Stimulated activated CD8-positive, alpha-beta memory T cell treated with anti-CD3 and anti-CD28 coated beads, Interleukin-15, amount 100 ng/mL, for 48 hours (primary cell): ENCODE data around the gene HUS1.
"Not testable (repeated sequence)": the region's sequence is repeated elsewhere in the genome, so short reads cannot be mapped to it uniquely, and the experiment has no call there.

ENCODE experiments used
- DNase-seq, 2 donors: peaks; one replicate each; pipeline ENCODE4 v3.0.0-alpha.2; 2020; ENCODE audit warnings: low read depth in 2 of 2

Gene HUS1

DNA sequence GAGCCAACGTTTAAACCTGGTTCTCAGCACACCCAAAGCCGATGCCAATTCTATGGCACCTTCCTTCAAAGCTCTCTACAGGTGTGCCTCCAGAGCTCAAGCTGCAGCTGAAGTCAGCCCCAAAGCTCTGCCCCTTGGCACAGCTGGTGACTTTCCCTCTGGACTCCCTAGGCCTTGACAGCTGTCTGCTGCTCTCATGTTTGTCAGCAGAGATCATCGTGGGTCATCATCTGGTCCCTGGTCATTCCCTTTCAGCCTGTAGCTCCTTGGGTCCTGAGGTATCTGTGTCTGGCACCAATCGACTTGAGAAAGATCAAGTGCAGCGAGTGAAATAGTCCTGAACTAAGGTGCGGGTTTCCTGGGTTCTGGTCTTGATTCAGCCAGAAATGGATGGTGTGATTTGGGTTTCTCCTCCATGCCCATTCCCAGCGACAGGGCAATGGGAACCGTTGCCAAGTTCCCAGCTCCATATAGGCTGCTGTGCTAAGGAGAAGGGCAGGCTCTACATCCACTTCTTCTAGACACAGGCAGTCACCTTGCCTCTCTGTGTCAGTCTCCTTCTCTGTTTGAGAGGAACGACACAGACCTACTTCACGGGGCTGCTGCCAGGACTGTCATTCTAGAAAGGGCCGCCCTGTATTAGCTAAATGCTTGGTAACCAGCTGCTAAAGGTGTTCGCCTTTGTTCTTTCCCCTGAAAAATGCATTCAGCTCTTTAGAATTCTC is 34.7 kb downstream of the HUS1 start:
- no peak for DNase-seq

DNA sequence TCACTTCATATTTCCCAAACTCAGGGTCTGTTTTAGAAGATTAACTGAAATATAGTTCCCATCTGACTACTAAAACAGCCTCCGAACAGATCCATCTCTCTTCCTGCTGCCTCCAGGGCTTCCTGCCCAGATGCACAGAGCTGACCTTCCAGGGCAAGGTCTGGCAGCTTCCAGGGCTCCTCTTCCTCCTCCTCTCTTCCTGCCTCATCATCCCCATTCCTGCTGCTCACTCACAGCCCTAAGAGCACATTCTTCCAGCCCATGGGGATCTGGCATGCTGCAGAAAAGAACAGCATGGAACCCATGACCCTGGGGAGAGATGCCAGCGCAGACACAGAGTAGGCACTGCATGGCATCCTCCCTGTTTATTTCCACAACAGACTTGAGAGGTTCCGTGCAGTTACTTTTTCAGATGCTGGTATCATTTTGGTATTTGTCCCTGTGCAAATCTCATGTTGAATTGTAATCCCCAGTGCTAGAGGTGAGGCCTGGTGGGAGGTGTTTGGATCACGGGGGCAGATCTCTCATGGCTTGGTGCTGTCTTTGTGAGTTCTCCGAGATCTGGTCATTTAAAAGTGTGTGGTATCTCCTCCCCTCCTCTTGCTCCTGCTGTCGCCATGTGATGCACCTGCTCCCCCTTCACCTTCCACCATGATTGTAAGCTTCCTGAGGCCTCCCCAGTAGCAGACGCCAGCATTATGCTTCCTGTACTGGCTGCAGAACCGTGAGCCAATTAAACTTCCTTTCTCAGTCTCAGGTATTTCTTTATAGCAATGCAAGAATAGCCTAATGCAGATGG is 35.5 kb downstream of the HUS1 start:
- DNase-seq, result no peak

DNA sequence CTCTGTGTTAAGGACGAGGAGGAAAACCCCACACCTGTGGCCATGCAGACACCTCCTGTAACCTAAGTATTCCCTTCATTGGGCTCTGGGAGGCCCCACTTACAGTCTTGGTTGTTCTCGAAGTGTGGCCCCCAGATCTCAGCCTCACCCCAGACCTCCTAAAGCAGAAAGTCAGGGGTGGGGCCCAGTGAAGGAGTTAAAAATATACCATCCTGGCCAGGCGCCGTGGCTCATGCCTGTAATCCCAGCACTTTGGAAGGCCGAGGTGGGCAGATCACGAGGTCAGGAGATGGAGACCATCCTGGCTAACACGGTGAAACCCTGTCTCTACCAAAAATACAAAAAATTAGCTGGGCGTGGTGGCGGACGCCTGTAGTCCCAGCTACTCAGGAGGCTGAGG is 36.8 kb downstream of the HUS1 start:
- not testable (repeated sequence) for DNase-seq

DNA sequence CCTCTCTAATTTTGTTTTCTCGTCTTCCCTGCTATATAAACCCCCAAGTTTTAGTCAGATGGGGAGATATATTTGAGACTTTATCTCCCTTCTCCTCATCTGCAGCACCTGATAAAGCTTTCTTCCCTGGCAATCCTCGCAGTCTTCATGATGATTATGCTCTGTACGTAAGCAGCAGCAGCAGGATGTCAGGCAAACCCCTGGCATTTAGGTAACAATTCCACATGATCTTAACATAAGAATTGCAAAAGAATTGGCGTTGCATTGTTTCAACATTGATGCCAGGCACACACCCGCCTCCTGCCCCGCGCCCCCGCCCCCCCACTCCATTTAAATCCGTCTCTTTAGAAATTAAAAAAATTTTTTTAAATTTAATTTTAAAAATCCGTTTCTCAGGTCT is 37.3 kb downstream of the HUS1 start:
- no peak for DNase-seq

DNA sequence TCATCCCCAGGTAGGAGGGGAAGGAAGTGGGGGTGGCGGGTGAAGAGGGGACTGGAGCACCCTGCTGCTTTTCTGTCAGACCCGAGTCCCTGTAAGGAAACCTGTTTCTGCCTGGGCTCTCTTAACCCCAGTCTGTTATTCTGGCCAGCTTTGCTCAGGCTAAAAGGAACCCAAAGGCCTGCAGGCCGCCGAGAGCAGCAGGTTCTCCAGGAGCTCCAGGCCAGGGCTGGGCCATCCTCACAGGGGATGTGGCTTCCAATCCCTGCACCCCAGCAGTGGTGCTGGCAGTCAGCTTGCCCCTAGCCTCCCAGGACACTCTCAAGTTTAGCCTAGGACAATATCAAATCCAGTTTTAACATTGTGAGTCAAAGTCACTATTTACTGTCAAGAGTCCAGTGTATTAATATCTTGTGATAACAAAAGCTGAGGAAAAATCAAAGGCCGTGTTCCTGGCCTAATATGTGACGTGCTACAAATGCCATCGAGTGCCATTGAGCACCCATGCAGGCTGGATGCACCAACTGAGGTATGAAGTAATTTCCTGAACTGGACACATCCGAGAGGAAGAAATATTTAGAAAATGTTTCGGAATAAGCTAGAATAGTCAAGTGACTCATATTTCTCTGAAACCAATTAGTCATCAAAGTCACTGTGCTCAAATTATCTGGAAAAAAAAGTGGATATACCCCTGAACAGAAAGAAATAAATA is 38.1 kb downstream of the HUS1 start:
- DNase-seq, result no peak

DNA sequence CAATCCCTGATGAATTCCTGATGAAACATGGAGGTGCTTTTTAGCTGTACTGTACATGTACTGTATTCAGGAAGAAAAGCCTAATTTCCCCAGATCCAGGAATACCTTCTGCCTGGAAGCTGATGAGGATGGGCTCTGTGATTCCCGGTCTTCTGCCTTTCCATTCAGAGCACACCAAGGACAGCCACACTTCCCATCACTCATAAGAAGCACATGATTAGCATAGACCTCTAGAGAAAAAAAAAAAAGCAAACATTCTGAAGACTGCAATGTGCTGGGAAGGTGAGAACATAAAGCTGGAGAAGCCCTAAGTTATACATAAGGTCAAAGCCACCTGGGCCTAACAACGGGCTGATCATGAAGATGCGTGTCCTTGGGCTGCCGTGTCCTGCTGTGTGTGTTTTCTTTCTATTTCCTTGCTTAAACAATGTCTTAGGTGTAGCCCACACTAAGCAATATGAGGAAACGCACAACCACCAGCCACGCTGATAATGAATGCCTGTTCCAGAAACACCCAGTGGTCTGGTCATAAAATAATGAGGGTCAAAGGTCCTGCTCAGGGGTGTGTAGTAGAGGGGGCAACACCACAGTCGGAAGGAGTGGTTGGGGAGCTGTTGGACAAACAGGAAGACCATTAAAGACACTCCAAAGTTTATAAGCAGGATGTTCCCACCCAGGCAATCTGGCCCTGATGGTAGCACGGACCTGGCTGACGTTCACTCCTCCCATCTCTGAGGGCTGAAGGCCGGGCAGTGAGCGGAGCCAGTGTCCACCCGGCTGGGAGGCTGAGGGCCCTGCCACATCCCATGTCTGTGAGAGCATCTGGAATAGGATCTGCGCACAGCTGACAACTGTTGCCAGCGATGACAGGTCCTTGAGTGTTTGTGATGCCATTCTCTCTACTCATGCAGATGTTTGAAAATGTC is 39.1 kb downstream of the HUS1 start:
- no peak for DNase-seq

DNA sequence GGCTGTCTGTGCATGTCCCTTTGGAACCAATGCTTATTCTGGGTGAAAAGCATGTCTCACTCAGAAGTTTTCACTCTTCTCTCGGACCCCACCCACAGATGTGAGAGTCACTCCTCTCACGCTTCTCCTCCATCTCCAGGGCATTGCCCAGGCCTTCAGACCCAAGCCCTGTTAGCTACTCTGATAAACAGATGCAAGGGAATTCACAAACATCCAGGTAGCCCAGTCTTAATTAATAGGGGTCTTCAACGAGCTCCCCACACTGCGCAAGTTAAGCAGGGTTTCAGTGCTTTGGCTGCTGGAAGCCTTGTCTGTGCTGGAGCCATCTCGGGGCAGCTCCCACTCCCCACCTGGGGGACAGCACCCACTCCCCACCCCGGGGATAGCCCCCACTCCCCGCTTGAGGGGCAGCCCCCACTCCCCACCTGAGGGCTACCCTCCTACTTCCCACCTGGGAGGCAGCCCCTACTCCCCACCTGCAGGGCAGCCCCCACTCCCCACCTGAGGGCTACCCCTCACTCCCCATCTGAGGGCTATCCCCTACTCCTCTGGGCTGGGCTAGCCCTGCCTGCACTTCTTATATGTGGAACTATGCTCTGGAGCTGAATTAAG is 39.9 kb downstream of the HUS1 start:
- no peak for DNase-seq

DNA sequence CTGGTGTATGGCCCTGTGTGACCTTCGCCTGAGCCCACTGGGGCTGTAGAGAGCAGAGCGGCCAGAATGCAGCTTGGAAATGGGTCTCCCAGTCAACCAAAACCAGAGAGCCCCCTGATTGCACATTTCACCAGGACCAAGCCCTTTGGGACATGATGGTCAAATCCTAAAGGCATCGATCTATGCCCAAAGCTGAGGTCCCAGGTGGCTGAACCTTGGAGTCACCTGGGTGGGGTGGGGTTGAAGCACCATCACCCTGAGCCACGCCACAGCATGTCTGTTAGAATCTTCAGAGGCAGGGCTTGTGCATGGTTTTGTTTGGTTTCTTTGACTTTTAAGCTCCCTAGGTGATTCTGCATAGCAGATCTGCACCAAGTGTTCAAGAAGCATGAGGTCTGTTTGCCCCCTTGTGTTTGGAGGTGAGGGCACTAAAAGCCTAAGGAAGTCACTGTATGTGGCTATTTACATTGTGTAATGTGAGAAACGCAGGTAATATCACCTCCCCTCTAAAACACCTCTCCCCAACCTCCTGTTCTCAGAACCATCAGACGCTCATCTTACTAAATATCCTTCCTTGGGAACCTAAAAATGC is 40.7 kb downstream of the HUS1 start:
- no peak for DNase-seq

DNA sequence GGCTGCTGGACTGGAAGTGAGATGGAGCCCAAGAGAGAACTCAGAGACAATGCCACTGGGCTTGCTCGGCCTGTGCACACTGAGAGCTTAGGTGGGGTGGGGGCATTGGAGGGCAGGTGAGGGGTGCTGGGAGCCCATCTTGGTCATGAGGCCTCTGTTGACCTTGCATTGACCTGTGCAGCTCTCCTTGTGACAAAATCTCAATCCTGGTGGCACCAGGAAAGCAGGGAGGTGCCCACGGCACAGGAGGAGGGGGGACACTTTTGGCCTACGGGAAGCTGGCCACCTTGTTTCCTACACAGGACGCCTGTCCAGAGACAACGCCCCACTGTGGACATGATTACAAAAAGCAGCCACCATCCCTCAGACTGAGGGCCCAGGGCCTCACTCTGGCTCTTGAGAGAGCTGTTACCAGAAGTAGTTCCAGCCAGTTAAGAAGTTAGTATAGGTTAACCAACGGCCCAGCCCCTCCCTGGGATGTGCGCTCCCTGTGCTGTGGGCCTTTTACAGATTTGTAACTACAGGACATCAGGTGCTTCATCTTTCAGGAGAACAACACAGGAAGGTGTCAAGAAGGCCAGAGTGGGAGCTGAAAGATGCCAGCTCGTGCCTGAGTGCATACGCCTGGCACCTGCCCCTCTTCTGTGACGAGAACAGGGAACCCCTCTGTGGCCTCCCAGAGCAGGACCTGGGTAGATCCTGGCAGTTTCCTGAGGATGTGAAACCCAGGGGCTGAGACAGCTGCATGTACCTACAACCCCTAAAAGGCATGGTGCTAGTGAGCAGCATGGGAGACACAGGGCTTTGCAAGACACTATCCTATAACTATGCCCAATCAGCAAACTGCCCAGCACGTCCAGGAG is 41.5 kb downstream of the HUS1 start:
- DNase-seq, result no peak

DNA sequence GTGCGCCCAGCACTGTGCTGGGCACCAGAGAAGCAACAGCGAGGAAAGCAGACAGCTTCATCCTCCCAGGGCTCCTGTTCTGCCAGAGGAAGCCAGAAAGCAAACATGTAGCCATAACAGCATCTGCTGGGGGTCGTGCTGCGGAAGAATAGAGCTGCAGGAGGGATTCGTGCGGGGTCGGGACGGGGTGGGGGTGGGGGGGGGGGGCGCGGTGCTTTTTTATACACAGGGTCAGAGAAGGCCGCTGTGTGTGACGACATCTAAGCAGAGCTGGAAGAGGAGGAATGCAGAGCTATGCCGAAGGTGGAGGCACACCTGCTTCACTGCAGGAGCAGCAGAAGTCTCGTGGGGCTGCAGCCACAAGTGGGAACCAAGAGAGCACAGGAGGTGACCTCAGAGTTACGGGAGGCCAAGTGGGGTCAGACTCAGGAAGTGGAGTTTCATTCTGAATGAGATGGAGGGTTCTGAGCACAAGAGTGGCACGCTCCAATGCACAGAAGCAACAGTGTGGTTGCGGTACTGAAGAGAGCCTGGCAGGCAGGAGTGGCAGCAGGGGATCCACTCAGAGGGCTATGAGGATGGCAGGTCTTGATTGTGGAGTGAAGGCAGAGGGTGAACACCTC is 42.2 kb downstream of the HUS1 start:
- DNase-seq, result peak; percentile 30 to 38

DNA sequence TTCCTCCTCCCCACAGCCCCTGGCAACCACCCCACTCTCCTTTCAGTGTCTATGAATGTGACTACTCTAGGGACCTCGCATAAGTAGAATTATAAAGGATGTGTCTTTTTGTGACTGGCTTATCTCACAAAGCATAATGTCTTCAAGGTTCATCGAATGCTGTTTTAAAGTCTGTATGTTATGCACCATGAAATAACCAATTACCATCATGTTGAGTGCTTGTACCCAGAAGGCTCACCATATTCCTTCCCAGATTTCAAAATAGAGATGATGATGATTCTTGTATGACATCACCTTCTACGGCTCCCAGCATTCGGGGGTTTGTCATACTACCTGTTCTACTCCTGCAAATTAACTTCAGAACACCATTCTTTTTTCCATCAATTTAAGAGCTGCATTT is 43.1 kb downstream of the HUS1 start:
- DNase-seq, result no peak

DNA sequence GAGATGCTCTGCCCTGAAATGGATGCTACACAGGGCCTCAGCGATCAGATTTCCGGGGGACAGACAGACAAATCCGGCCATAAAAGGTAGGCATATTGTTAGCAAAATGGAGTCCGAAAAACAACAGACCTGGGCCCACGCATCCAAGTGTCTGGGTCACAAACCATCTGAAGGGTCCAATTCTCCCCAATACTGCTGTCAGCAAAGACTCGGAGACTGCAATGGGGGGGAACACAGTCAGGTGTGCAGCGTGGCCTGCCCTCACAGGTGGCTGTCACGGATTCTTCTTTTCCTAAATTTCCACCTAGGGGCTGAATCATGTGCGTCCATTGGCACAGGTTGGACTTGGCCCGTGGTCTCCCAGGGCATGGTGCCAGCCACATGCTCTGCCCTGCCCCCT is 44.1 kb downstream of the HUS1 start:
- DNase-seq, result no peak

DNA sequence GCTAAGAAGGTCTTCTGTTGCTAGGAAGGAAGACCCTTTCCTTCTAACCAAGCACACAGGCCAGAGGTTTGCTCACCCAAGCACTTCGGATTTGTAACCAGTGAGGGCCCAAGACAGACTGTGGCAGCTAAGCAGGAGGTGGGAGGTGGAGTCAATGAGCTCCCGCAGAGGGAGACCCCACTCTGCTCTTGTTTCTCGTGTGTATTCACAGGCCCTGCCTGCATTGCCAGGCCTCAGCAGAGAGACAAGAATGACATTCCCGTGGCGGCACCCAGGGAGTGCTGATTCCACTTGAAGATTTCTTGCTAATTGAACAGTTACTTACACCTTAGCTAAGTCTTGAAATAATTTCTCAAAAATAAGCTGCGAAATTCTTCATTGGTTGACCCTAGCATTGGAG is 44.6 kb downstream of the HUS1 start:
- no peak for DNase-seq

DNA sequence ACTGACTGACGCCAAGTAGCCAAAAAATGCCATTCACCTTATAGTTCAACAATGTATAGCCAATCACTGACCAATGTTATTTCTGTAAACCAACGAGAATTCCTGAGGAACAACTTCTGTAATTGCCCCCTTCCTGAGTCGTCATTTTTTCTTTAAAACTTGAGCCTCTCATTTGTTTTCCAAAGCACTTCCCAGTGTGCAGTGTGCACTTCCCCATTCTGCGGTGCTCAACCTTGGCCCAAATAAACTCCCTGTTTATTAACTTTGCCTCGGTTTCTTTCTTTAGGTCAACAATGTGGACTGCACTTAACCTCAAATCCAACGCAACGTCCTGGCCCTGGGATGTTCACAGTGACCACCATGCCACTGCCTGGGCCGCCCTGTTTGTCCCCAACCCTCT is 46.2 kb downstream of the HUS1 start:
- no peak for DNase-seq

DNA sequence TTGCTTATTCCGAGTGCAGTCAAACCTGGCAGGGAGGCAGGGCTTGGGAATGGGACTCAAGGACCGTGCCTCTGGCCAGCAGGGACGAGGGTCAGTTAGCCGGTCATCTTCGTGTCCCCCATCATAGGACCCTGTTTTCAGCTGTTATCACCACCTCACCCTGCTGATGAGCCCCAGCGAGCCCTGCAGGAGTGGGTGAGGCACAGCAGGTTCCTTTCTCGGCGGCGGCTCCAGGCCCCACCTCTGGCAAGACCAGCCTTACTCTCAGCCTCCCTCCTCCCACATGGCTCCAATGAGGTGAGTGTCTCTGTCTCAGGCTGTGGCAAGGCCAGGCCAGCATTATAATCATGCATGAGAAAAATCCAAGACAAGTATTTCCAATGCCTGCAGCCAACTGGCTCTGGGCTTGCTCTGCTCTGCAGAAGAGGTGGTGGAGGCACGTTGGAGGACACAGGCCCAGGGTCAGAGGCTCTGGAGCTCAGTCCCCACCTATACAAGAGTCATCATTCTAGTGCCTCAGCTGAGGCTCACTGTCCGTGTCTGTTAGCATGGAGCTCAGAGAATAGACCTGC is 46.9 kb downstream of the HUS1 start:
- no peak for DNase-seq

DNA sequence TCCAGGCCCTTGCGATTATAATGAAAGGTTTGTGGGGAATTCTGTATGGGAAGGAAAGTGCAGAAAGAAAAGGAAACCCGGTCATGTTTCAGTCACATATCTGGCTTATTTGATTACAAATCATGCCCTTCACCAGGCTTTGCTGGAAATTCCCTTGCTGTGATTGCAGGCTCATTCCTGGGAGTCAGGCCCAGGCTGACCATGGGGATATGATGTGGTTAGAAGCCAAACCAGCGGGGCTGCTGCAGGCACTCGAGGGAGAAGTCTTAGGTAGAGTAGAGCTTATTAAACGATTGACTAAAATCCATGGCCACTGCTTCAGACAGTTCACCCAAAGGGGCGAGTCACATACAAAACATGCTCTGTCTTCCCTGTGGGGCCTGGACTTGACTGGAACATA is 47.4 kb downstream of the HUS1 start:
- no peak for DNase-seq

DNA sequence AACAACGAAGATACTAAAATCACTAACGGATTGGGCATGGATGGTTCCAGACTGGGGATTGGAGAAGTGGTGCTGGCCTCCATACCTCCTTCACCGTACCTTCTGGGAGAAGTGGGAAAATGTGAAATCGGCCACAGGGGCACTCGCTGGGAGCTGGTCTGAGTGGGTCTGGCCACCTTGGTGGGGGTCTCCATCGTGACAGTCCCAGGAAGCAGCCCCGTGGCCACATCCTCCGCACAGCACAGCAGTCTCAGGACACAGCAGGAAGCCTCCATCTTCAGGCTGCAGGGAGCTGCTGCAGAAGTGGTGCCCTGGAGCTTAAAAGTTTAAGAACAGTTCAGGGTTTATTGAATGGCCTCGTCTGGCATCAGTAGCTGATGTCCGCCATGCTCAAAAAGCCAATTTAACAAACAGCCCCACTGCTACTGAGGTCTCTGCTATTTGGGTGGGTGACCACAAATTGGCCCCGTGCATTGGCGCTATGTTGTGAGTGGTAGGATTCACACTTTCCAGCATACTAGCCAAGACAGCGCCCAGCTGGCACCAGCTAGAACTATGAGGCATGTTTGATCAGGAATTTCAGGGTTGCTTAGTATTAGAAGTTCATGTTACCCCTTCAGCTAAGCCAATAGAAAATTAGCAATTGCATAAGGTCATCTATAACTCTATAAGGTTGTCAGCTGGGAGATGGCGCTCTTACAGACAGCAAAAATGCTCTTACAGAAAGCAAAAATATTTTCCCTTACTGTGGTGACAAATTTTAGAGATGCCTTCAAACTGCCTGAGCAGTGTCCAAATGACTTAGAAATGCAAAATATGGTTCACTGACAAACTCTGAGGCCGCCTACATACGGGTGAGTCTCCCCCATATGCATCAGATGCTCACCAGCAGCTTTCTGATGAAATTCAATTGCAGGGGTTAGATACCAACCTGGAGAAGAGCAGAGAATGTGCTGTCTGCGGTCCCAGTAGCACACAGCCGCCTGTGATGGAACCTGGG is 48.1 kb downstream of the HUS1 start:
- no peak for DNase-seq

DNA sequence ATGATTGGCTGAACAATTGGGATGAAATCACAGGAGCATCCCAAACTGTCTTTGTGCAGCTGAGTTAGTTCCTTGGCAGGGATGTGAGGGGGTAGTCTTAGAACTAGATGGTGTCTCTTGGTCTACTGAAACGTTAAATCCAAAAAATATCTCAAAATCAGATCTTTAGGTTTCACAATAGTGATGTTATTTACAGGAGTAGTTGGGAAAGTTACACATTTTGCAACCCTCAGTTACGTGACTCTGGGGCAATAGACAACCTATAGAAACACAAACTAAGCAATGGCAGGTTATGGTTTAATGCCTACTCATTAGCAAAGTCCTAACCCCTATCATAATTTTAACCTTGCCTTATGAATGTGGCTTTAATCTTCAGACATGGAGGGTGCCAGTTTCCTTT is 55.1 kb downstream of the HUS1 start:
- DNase-seq, result no peak
